T-helper 2 cell treated with Interferon-gamma antibody and Interleukin-4, amounts not matched to agents 5 μg/mL and 100 μg/mL, for 36 hours (primary cell): ENCODE data around the gene UBE2G2.

ENCODE experiments used
- DNase-seq: peaks from one replicate; pipeline ENCODE4 v3.0.0; 2021; ENCODE audit warnings: low spot score
- H3K27ac Mint-ChIP-seq: one replicate; pipeline ENCODE4 v1.8.0; 2021; ENCODE audit warnings: mild to moderate bottlenecking, mixed read lengths
- H3K27me3 Mint-ChIP-seq: one replicate; pipeline ENCODE4 v1.8.0; 2021; ENCODE audit warnings: low read depth, mixed read lengths
- H3K36me3 Mint-ChIP-seq: one replicate; pipeline ENCODE4 v1.8.0; 2021; ENCODE audit warnings: low read depth, mixed read lengths
- H3K4me1 Mint-ChIP-seq: one replicate; pipeline ENCODE4 v1.8.0; 2021; ENCODE audit warnings: low read depth, mixed read lengths
- H3K4me3 Mint-ChIP-seq: one replicate; pipeline ENCODE4 v1.8.0; 2022; ENCODE audit warnings: mild to moderate bottlenecking, moderate library complexity, mixed read lengths
- H3K9me3 Mint-ChIP-seq: one replicate; pipeline ENCODE4 v1.8.0; 2021; ENCODE audit warnings: mixed read lengths

UBE2G2 gene

DNA sequence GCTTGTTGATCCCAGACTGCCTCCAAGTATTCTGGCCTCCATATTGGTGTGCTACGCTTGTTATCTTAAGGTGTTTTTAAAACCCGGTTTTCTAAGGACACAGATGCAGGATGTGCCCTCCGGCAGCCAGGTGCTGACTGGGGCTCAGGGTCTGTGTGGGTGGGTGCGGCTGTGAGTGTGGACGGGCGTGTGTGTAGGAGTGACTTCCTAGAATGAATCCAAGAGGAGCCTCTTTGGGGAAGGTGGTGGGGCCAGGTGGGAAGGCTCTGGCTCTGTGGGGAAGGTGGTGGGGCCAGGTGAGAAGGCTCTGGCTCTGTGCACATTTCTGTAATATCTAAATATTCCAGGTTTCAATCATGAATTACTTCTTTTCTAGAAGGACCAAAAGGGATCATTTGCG, 77.4 kb downstream of the UBE2G2 start:
- no peaks in the 10 kb centered on the region for H3K4me1 Mint-ChIP-seq
- no peak for DNase-seq
- H3K9me3 Mint-ChIP-seq = no peaks in the 10 kb centered on the region
- peaks cover 52% of the 10 kb centered on the region for H3K27me3 Mint-ChIP-seq
- H3K27ac Mint-ChIP-seq = no peak overlapping the region
- H3K4me3 Mint-ChIP-seq = no peak overlapping the region
- H3K36me3 Mint-ChIP-seq = no peaks in the 10 kb centered on the region

DNA sequence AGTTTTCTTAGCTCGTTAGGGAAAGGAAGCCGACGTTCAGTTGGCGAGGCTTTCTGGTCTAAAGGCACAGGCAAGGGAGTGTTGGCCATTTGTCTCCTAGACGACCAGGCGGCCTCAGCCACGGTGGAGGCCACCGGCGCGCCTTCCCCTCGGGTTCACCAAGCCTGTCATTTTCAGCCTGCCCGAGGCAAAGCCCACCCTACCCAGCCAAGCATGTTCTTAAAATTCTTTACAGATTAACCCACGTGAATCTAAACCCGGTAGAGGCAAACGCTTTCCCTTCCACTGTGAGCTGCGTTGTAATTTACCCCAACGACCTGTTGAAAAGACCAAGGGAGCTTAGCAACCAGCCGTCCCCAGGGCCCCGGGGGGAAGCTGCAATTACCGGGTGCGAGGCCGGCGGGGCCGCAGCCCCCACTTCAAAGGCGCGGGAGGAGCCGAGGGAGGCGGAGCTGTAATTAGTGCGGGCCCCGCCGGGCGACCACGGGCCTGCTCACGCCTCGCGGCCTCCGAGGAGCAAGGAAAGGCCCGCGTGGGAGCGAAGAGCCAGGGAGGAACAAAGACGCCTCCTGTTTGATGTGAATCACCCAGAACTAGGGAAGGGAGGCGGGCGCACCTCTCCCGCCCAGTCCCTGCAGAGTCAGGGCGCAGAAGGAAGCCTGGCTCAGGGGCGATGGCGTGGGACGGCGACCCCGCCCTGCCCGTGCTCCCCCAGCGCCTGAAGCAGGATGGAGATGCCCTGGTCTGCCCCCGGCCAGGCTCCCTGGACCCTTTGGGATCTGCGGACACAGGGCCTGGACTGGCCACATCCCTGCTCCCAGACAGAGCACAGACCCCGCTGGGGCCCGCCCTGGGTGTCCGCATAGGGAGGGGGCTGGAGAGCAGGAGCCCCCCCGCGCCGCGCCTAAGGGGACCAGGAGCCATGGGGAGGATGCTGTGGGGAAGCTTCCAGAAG, 78.2 kb downstream of the UBE2G2 start:
- Mint-ChIP-seq H3K4me3 (no peak overlapping the region), H3K36me3 (no peaks in the 10 kb centered on the region), H3K4me1 (no peaks in the 10 kb centered on the region), H3K27me3 (peaks cover 60% of the 10 kb centered on the region), H3K9me3 (no peaks in the 10 kb centered on the region), H3K27ac (no peak overlapping the region)
- no peak for DNase-seq

DNA sequence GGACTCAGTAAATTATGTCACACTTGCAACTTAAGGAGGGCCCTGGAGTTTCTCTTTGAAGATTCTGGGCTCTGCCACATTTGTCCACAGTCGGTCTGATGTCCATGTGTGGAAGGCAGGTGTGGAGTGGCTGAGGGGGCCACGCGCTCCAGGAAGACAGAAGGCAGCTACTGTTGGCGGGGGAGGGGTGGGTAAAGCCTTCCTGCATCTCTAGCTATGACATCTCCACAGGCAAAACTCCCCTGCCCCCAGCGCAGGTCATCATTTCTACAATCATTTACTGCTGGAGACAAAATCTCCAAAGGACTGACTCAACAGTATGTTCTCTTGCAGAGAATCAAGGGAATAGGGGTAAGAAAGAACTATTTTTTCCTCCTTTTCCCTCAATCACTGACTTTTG, 78.9 kb downstream of the UBE2G2 start:
- H3K4me3 Mint-ChIP-seq = no peak overlapping the region
- H3K27ac Mint-ChIP-seq = no peak overlapping the region
- DNase-seq = no peak

DNA sequence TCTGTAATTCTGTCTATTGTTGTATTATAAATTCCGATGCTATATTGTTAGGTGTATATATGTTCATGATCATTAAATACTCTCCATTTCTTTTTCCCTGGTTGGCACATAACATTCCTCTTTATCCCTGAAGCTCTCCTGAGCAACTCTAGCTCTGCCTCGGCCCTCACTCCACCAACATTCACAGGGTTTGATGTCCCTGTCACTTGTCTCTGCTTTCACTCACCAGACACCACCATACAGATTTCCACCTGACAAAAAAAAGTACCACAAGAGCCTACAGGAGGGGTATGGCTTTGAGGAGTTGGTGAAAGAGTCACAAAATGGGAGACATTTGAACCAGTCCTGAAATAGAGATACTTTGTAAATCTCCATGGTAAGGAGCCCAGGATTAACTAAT, 81.5 kb downstream of the UBE2G2 start:
- no peak overlapping the region for H3K4me3 Mint-ChIP-seq
- no peak overlapping the region for H3K27ac Mint-ChIP-seq
- no peak for DNase-seq
- H3K36me3 Mint-ChIP-seq = no peaks in the 10 kb centered on the region
- peaks cover under 1% of the 10 kb centered on the region for H3K4me1 Mint-ChIP-seq
- H3K9me3 Mint-ChIP-seq = no peaks in the 10 kb centered on the region
- H3K27me3 Mint-ChIP-seq = peaks cover 73% of the 10 kb centered on the region

More for the DNA sequence above, 78.9 kb downstream of the UBE2G2 start:
- Mint-ChIP-seq H3K36me3 (no peaks in the 10 kb centered on the region), H3K27me3 (peaks cover 67% of the 10 kb centered on the region), H3K4me1 (no peaks in the 10 kb centered on the region), H3K9me3 (no peaks in the 10 kb centered on the region)
